Measurements from ENCODE around the gene HRH3.

Gene HRH3

GRCh38 chr20:62243906-62244515 is 23.9 kb upstream of the HRH3 start:
- TF ChIP-seq, protein P1, sequence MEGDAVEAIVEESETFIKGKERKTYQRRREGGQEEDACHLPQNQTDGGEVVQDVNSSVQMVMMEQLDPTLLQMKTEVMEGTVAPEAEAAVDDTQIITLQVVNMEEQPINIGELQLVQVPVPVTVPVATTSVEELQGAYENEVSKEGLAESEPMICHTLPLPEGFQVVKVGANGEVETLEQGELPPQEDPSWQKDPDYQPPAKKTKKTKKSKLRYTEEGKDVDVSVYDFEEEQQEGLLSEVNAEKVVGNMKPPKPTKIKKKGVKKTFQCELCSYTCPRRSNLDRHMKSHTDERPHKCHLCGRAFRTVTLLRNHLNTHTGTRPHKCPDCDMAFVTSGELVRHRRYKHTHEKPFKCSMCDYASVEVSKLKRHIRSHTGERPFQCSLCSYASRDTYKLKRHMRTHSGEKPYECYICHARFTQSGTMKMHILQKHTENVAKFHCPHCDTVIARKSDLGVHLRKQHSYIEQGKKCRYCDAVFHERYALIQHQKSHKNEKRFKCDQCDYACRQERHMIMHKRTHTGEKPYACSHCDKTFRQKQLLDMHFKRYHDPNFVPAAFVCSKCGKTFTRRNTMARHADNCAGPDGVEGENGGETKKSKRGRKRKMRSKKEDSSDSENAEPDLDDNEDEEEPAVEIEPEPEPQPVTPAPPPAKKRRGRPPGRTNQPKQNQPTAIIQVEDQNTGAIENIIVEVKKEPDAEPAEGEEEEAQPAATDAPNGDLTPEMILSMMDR (IDR thresholded peaks at IDR 0.05; ENCODE audit: low read depth, low read length) = no peak
- no peaks in the 10 kb centered on the region for H3K4me1 ChIP-seq

GRCh38 chr20:62243106-62243505 is 23.0 kb upstream of the HRH3 start:
- TF ChIP-seq, protein P1 (IDR thresholded peaks at IDR 0.05; ENCODE audit: low read depth, low read length) = no peak
- no peak for DNase-seq
- H3K36me3 ChIP-seq = no peaks in the 10 kb centered on the region

More at GRCh38 chr20:62243906-62244515, 23.9 kb upstream of the HRH3 start:
- Histone ChIP-seq H3K36me3 (no peaks in the 10 kb centered on the region), H3K9me3 (no peaks in the 10 kb centered on the region), H3K27me3 (no peaks in the 10 kb centered on the region), H3K4me3 (ENCODE audit: low read depth, low read length) (no peak overlapping the region)
- no peak for DNase-seq

GRCh38 chr20:62242176-62242575 is 22.1 kb upstream of the HRH3 start:
- Histone ChIP-seq H3K4me1 (no peaks in the 10 kb centered on the region), H3K36me3 (no peaks in the 10 kb centered on the region), H3K4me3 (ENCODE audit: low read depth, low read length) (no peak overlapping the region), H3K27me3 (no peaks in the 10 kb centered on the region), H3K9me3 (no peaks in the 10 kb centered on the region)
- DNase-seq = no peak
- TF ChIP-seq, protein P1 (IDR thresholded peaks at IDR 0.05; ENCODE audit: low read depth, low read length) = no peak

More at GRCh38 chr20:62243106-62243505, 23.0 kb upstream of the HRH3 start:
- Histone ChIP-seq H3K4me1 (no peaks in the 10 kb centered on the region), H3K27me3 (no peaks in the 10 kb centered on the region), H3K9me3 (no peaks in the 10 kb centered on the region), H3K4me3 (ENCODE audit: low read depth, low read length) (no peak overlapping the region)

DNA sequence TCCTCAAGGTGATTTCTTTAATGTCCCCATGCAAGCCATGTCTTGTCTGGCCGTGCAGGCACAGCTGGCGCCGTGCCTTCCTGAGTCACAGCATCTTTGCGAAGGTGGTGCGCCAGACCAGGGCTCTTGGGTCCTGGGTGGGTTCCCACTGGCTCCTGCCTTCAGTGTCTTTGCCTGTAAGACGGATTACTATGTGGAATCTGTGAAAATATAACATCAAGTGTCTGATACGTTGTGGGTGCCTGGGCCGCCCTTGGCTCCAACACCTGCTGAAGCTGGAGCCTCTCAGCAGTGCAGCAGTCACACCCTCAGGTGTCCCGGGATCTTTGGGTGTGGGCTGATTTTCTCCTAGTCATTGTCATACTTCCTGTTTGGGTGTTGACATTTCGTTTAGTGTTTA is 21.4 kb upstream of the HRH3 start:
- TF ChIP-seq, protein P1 (IDR thresholded peaks at IDR 0.05; ENCODE audit: low read depth, low read length) = no peak
- Histone ChIP-seq H3K9me3 (no peaks in the 10 kb centered on the region), H3K4me3 (ENCODE audit: low read depth, low read length) (no peak overlapping the region), H3K36me3 (no peaks in the 10 kb centered on the region), H3K27me3 (no peaks in the 10 kb centered on the region), H3K4me1 (no peaks in the 10 kb centered on the region)
- DNase-seq = no peak

- Histone ChIP-seq H3K4me1 (no peaks in the 10 kb centered on the region), H3K4me3 (ENCODE audit: low read depth, low read length) (no peak overlapping the region)
Observed at GRCh38 chr20:62240020-62240685, 20.1 kb upstream of the HRH3 start.

More at GRCh38 chr20:62240020-62240685, 20.1 kb upstream of the HRH3 start:
- TF ChIP-seq, protein P1 (IDR thresholded peaks at IDR 0.05; ENCODE audit: low read depth, low read length) = no peak
- Histone ChIP-seq H3K36me3 (no peaks in the 10 kb centered on the region), H3K9me3 (no peaks in the 10 kb centered on the region), H3K27me3 (no peaks in the 10 kb centered on the region)
- DNase-seq = no peak
